Endothelial cell of hepatic sinusoid (primary cell): ENCODE measurements around the gene PRKN.

Experiments used
- in situ Hi-C: cut with HindIII; loops from 2 replicates; pipeline ENCODE4 v1.10.0; 2017; ENCODE audit warnings: low sequenced_read_pairs

The PRKN gene

GRCh38 chr6:161389756-161390155, 1337.8 kb downstream of the PRKN start:
- in situ Hi-C loops, result loop anchor here (10.0 kb wide), 1 partner anchor 665 kb away; no protein-coding TSS in a partner anchor

DNA sequence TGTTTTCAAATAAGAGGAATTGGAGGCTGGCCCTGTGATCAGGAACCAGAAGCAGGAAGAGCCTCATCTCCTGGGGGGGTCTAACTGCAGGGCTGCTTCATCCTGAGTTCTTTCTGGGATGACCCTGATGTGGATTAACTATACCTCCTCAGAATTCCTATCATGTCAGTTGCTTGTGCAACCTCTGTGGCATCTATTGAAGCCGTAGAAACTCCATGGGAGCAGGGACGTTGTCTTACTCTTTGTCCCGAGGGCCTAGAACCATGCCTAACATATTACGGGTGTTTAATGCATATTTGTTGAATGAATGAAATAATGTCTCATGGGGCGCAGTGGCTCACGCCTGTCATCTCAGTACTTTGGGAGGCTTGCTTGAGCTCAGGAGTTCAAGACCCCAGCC, 1343.6 kb downstream of the PRKN start:
- in situ Hi-C loops, result loop anchor here (10.0 kb wide), 1 partner anchor 659 kb away; no protein-coding TSS in a partner anchor

DNA sequence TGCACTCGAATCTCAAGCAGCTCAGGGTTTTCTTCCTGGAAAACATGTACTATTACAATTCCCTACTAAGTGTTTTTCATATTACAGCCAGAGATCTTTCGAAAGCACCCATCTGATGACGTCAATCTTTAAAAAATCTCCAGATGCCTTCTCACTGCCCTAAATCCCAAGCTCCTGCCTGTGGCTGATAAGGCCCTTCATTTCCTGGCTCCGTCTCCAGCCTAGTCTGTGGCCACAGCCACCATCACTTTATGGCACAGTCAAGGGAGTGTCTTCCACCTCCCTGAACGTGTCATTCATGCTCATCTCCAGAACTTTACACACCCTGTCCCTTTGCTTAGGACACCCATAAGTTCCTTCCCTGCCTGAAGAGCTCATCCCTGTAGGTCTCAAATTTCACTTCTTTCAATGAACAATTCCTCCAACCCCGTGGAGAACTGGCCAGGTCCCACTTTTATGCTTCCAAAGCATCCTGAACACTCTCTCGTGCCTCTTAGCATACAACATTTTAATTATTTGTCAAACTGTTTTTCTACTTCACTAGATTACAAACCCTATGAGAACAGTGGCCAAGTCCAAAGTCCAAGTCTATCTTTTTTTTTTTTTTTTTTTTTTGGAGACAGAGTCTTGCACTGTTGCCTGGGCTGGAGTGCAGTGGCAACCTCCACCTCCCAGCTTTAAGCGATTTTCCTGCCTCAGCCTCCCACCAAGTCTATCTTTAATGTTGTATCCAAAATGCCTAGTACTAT, 1347.6 kb downstream of the PRKN start:
- in situ Hi-C loops, result loop anchor here (10.0 kb wide), 1 partner anchor 655 kb away; no protein-coding TSS in a partner anchor

DNA sequence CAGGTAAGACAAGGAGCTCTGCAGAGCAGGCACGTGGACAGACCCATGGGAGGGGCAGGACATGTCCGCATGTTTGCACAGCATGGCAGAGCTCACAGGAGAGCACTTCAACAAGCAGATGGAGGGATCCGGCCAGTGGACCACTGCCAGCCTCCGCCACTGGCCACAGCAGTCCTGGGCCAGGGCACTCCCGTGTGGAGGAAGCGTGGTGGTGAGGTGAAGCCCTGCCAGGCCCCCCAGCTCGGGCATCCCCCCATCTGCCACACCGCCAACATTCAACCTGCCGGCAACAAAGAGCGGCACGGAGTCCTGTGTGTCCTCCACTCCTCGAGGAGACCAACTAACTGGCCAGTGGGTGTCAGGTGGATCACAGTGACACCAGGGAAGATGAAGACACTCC, 1349.5 kb downstream of the PRKN start:
- in situ Hi-C loops, result no loop called here

DNA sequence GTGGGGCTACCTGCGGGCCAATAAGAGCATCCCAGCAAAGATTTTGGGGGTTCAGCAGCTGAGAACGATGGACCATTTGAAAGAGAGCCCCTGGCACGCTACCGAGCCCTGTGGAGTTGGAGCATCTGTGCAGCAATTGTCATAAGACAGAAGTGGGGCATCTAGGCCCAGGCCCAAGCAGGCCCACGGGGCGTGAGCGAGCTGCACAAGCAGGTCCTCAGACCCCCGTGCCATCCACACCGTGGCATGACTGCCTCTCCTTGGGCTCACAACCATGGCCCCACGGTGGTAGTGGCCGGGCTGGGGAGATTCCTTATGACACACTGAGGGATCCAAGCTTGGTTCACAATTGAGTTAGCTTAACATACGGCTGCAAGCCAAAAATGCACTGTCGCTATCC, 1350.5 kb downstream of the PRKN start:
- in situ Hi-C loops, result no loop called here

DNA sequence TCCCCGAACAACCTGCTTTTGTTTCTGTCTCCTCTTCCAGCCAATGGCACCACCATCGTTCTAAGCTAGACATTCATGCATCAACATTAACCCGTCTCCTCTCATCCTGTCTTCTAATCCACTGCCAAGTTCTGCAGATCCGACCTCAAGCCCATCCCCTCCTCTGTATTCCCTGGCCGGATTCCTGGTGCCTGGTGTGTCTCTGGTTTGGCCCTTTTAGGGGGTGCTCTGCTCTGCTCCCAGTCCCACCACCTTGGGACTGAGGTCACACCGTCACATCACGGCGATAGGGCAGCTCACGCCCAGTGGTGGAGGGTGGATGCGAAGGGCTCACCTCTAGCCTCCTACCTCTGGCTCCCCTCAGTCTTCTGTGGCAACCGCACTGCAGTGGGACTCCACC, 1351.2 kb downstream of the PRKN start:
- in situ Hi-C loops, result no loop called here

GRCh38 chr6:161374971-161375873, 1352.3 kb downstream of the PRKN start:
- in situ Hi-C loops, result loop anchor here (25.0 kb wide), 1 partner anchor 213 kb away; no protein-coding TSS in a partner anchor

DNA sequence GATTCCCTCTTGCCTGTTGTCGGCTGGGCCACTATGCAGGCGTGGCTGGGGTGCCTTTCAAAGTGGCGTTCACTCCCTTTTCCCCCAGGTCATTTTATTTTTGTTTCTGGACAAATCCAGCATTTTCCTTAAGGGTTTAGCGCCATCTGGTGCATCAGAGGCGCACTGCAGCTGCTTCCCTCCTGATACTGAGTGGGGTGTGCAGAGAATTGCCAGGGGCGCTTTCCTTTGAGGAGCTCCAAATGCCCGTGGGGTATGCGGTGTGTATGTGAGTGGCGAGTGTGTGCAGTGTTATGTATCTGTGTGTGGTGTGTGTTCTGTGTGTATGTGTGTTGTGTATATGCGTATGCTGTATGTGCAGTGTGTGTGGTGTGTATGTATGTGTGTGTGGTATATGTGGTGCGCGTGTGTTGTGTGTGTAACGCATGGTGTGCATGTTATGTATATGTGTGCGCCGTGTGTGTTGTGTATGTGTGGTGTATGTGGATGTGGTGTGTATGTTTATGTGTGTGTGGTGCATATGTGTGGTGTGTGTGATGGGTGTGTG, 1353.6 kb downstream of the PRKN start:
- in situ Hi-C loops, result loop anchor here (25.0 kb wide), 1 partner anchor 212 kb away; no protein-coding TSS in a partner anchor

GRCh38 chr6:161372422-161372793, 1355.2 kb downstream of the PRKN start:
- in situ Hi-C loops, result loop anchor here (25.0 kb wide), 1 partner anchor 210 kb away; no protein-coding TSS in a partner anchor

DNA sequence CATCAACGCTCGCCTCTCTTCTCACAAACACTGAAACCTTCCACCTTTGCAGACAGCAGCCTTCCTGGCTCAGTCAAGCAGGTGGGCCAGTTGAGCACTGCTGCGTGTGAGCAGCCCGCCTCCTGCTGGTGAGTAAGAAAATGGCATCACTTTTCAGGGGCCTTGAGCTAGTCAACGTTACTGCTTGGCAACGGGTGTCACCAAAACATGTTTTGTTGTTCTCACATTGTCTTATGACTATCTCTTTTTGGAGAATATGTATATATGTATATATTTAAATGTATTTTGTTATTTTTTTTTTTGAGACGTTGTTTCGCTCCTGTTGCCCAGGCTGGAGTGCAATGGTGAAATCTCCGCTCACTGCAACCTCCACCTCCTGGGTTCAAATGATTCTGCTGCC, 1356.7 kb downstream of the PRKN start:
- in situ Hi-C loops, result loop anchor here (25.0 kb wide), 1 partner anchor 209 kb away; no protein-coding TSS in a partner anchor

DNA sequence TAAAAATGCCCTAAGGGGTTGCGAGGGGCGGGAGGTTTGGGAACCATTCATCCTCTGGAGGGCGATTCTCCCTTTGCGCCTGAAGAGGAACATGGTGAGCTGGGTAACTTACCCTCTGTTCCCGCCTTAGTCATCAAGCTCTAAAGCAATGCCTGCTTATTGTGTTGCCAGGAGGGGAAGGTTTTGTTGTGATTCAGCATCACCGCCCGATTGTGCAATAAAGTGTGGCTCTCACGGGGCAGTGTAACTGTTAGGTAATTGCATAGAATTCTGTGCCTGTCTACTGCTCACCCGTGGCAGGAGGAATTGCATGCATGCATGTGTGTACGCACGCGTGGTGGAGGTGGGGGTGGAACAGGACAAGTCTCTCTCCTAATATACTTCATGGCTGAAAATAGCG, 1358.2 kb downstream of the PRKN start:
- in situ Hi-C loops, result loop anchor here (25.0 kb wide), 1 partner anchor 207 kb away; no protein-coding TSS in a partner anchor

DNA sequence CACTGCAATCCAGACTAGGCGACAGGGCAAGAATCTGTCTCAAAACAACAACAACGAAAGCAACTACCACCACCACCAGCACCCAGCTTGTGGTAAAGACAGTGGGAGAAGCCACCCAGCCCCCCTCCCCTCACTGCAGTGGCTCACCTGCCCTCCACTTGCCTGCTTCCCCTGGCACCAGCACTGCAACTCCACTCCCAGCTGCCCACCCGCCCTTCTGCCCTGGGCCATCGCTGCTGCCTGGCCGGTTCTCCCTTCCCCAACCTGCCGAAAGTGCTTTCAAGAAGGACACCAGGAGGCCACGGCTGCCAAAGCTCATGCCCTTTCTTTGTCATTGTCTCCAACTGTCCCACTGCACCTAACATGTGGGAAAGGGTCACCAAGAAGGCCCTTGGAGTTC, 1359.1 kb downstream of the PRKN start:
- in situ Hi-C loops, result loop anchor here (25.0 kb wide), 1 partner anchor 206 kb away; no protein-coding TSS in a partner anchor

DNA sequence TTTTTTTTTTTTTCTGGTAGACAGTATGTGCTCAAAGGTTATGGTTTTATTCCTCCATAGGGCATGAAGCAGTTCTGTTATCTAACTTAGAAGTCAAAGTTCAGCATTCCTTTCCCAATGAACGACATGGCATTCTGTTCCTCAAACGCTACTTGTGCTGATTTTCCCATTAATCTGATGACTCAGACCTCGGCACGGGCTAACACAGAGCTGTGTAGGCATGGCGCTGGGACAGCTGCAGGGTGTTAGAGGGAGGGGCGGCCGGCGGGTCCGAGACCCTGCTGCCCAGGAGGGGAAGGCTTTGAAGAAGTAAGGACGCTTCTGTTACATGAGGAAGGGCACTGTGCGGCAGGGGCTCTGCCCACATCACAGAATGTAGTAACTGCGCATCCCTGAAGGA, 1360.1 kb downstream of the PRKN start:
- in situ Hi-C loops, result loop anchor here (25.0 kb wide), 1 partner anchor 205 kb away; no protein-coding TSS in a partner anchor

- in situ Hi-C loops, result loop anchor here (25.0 kb wide), 1 partner anchor 204 kb away; no protein-coding TSS in a partner anchor
Observed at GRCh38 chr6:161366301-161366923, 1361.2 kb downstream of the PRKN start.

DNA sequence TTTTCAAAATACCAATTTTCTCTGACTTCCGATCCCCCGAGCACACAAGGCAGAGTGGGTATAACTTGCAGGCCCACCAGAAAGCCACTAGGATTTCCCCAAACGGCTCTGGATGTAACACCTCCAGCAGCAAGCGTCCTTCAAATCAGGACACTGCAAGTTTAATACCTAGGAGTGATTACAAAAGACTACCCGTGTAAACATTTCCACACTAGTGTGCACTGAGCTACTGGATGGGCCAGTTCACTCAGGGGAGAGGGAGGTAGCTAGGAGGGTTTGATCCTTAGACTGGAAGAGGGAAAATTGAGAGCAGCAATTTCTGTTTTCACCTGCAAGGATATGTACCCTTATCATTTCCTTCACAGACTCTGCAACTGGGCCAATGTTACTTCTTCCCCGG, 1361.9 kb downstream of the PRKN start:
- in situ Hi-C loops, result loop anchor here (25.0 kb wide), 1 partner anchor 203 kb away; no protein-coding TSS in a partner anchor

DNA sequence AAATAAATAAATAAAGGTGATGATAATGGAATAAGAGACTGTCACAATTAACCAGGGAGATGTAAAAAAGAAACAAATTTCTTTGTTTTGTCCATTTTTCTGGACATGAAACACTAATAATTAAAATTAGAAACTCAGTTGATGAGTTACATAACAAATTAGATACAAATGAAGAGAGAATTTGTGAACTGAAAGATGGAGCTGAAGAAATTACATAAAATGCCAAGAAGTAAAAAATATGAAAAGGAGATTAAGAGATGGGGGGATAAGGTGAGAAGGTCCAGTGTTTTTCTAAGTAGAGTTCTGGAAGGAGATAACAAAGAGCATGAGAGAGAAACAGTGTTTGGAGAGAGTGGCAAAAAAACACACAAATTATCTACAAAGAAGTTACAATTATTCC, 1364.3 kb downstream of the PRKN start:
- in situ Hi-C loops, result loop anchor here (25.0 kb wide), 1 partner anchor 201 kb away; no protein-coding TSS in a partner anchor

DNA sequence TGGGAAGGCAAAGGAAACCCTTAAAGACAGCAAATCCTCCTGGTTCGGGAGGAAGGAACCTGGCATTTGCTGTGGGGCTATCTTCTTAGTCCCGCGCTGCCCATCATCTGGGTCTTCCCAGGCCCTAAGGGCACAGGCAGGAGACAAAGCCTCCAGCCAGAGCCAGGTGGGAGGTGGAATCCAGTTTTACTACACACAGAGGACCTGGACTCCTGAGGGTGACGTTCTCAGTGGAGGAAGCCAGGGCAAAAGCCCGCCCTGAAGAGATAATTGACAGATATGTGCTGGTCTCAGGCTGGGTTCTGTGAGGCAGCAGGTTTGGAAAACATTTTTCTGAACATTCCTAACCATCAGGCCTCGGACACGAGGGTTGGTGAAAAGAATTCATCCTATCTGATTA, 1365.3 kb downstream of the PRKN start:
- in situ Hi-C loops, result loop anchor here (25.0 kb wide), 1 partner anchor 200 kb away; no protein-coding TSS in a partner anchor

GRCh38 chr6:161361529-161361928, 1366.0 kb downstream of the PRKN start:
- in situ Hi-C loops, result loop anchor here (25.0 kb wide), 1 partner anchor 199 kb away; no protein-coding TSS in a partner anchor

DNA sequence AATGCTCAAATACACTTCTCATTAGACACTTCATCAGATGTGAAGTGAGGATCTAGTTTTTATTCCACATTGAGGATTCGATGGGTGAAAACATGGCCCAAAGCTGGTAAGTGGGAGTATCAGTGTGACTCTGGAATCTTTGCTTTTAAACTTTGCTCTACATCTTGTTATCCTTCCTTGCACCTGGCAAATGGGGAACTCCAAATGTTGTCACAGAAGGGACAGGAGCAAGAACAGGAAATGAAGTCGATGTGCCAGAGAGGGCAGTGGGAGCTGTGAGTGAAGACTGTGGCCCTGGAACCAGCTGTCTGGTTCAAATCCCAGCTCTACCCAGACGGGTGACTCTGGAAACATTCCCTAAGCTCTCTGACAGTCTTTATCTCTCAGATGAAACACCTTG, 1367.0 kb downstream of the PRKN start:
- in situ Hi-C loops, result loop anchor here (25.0 kb wide), 1 partner anchor 198 kb away; no protein-coding TSS in a partner anchor

DNA sequence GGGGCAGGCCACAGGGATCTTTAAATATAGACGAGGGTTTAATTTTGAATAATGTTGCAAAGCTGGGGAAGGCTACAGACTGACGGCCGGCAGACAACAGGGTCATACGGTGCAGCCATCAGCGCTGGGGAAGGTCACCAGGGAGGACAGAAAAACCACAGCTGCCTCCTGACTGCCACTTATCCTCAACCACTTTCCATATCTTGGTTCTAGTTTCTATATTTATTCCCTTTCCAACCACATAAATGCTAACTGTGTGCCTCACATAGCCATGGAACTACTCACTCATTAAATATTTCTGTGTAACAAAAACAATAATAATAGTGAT, 1368.0 kb downstream of the PRKN start:
- in situ Hi-C loops, result loop anchor here (25.0 kb wide), 1 partner anchor 197 kb away; no protein-coding TSS in a partner anchor
